Fibroblast of peridontal ligament (primary cell): ENCODE results near the gene BAHCC1.

Source experiments
- DNase-seq: peaks from one replicate; pipeline ENCODE4 v3.0.0-alpha.2; 2010; ENCODE audit errors: extremely low read depth

Gene BAHCC1

GRCh38 chr17:81367171-81367570 is 28.1 kb upstream of the BAHCC1 start:
- DNase-seq: no peak

DNA sequence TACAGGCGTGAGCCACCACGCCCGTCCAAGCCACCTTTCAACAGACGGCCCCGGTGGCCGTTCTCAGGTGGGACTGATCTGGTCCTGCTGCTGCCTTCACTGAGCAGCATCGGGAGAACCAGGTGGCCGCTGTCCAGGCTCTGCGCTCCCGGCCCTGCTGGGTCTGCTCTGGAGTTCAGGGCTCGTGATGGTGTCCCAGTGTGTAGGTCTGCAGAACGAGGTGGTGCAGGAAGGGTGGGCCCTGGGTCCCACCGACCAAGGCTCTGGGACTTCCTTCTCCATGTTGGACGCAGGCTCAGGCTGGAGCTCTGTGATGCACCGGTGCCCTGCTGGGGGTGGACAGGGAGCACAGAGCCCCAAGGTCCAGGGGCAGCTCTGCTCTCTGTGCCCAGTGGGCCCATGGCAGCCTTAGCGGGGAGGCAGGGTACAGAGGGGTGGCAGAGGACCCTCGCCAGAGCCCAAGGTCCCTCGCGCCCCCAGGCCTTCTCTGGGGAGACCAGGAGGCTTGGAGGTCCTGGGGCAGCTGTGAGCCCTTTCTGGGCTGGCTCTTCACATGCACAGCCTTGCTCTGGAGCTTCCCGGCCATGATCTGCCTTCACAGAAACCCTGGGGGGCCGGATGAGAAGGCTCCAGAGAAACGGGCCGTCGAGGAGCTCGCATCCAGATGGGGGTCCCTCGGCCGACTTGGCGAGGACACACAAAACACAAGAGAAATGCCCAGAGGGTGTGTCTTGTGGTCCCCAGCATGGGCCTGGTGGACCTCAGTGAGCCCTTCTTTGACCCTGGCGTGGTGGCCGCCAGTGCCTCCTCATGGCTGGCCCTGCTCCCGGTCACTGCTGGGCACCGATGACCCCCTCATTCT is 26.9 kb upstream of the BAHCC1 start:
- DNase-seq: no peak

DNA sequence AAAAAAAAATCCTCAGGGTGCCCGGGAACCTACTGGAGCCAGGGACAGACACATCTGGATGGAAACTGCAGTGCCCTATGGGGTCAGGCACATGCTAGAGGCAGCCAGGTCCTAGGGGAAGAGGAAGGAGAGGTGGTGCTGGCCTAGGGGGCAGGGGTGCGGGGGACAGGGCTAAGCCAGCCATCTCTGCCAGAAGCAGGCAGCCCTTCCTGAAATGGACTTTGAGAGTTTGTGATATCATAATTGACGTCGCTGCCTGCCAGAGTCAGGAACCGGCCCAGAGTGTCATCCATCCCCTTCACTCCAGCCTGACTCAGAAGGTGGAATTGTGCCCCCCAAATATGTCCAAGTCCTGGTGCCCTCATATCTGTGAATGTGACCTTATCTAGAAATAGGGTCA is 25.0 kb upstream of the BAHCC1 start:
- no peak for DNase-seq

DNA sequence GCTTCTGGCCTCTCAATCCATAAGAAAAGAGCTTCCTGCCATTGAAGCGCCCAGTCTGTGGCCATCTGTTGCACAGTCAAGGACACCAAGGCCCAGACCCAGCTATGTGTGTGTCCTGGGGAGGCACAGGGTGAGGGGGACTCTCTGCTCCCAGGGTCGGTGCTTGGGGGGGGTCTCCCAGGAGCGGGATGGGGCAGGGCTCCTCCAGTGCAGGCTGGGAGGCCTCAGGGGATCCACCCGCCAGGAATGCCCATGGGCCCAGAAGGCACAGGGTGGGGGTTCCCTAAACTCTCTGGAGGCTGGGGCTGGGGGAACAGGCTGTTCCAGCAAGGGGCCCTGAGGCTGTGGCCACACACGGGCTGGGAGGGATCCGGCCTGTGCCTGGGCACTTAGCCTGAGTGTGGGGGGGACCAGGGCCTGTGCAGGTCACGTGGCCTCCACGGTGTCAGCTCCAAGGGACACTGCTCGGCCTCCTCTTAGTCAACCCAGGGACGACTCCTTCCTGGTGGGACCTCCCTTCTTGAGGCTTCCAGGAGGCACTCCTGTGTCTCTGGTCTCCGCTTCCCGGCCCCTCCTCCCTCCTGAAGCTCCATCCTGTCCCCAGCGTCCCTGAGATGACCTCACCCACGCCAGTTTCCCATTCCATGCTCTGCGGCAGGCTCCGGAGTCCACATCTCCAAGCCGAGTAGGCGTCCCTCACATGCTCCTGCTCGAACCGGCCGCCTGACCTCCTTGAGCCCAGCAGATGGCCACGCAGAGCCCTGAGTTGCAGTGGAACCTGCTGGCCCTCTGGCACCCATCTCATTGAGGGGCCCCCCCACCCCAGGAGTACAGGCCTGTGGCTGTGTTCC is 23.1 kb upstream of the BAHCC1 start:
- peak; percentile 44 for DNase-seq

DNA sequence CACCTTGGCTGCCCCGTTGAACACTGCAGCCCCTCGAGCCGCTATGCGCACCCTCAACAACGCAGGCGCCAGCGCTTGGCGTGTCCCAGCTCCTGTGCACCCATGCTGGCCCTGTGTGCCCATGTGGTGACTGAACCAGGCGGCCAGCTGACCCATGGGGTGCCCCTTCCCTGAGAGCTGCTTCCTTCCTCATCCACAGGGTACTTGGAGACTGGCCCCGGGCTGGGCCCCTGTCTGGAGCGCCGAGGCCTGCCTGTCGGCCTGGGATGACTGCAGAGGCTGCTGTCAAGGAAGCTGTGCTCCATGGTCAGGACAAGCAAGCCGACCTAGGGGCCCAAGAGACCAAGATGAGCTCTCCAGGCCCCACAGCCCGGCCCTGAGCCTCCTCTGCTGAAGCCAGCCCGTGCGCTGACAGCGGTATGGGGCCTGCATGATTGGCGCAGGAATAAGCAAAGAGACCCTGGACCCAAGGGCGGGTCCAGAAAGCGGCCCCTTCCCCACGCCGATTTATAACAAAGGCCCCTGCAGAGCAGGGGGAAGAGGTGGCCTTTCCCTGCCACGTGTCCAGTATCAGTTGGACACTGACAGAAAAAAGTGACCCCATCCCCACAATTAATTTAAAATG is 21.6 kb upstream of the BAHCC1 start:
- no peak for DNase-seq

- DNase-seq: no peak
Measured at GRCh38 chr17:81374890-81375289, 20.4 kb upstream of the BAHCC1 start.

DNA sequence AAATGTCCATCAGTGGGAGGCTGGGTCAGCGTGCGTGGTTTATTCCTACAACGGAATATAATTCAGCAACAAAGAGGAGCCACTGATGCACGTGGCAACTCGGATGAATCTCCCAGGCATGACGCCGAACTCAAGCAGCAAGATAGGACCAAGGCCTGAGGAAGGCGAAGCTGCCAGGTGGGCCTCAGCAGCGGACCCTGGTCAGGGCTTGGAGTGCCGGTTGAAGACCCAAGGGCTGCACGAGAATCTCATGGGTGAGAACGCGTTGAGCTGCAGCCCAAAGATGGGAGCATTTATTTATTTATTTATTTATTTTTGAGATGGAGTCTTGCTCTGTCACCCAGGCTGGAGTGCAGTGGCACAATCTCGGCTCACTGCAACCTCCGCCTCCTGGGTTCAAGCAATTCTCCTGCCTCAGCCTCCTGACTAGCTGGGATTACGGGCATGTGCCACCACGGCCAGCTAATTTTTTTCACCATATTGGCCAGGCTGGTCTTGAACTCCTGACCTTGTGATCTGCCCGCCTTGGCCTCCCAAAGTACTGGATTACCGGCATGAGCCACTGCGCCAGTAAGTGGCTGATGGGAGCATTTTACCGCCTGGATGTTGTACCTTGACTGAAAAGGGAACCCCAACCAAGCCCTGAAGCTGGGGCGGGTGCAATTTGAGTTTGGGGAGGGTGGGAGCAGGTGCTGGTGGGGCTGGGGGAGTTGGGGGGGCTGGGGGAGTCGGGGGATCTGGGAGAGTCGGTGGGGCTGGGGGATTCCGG is 18.1 kb upstream of the BAHCC1 start:
- DNase-seq: no peak

DNA sequence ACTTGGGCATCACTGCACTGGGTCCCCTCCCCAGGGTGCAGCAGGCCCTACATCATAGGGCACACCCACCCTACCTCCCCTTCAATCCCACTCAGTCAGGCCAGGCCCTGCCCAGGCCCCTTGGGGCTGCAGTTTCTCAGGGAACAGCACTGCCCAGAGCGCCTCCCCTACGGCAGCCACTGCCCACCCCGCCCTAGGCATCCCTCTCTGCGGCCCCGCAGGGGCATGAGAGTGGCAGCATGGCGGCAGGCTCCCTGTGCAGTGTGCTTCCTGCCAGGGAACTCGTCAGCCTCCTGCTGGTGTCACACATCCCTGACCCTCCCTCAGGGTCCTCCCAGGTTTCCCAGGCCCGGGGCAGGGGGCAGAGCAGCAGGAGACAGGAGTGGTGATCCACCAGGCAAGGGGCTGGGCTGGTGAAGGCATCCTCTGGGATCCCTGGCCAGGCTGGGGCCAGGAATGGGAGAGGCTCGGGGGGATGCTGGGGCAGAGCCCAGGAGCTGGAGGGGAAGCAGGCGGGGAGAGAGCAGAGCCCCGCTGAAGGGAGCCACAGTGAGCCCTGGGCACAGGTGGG is 16.2 kb upstream of the BAHCC1 start:
- no peak for DNase-seq

GRCh38 chr17:81379523-81379942 is 15.7 kb upstream of the BAHCC1 start:
- DNase-seq: no peak

- no peak for DNase-seq
Measured at GRCh38 chr17:81380131-81380530, 15.1 kb upstream of the BAHCC1 start.

GRCh38 chr17:81380666-81381518 is 14.4 kb upstream of the BAHCC1 start:
- no peak for DNase-seq

DNA sequence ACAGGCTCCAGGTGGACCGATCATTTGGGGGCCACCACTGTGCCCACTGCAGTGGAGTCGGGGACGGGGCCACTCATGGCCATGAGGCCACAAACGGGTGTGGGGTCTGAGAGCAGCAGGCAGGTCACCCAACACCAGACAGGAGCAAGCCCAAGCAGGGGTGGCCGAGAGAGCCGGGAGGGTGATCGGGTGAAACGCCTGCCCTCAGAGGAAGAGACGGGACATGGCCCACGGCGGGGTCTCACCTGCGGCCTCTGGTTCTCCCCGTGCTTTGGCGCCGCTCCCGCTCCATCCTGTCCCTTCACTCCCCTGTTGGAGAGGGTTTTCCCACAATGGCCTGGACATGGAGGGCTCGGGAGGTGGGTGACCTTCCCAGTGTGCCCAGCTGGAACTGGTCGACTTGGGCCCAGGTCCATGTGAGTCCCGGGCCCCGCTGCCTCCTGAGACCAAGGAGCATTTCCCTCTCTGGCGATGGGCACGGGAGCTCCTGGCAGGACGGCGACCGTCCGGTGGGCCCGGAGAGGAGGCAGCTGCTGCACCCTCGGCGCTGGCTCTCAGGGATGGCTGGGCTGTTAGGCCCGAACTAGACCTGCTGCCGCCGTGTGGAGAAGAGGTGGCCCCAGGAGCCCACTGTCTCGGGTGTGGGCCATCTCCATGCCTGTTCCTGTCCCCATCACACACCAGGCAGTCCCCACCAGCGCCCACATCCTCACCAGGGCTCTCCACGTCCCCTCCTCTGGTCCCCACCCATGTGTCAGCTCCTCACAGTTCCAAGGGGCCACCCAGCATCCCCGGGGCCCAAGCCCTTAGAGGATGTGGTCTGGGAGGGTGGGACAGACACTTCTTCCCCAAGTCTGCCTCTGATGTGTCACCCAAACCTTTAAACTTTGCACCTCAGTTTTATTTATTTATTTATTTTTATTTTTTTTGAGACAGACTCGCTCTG is 13.4 kb upstream of the BAHCC1 start:
- DNase-seq: no peak

- DNase-seq: no peak
Measured at GRCh38 chr17:81382851-81383250, 12.4 kb upstream of the BAHCC1 start.

- no peak for DNase-seq
Measured at GRCh38 chr17:81383504-81384421, 11.5 kb upstream of the BAHCC1 start.

DNA sequence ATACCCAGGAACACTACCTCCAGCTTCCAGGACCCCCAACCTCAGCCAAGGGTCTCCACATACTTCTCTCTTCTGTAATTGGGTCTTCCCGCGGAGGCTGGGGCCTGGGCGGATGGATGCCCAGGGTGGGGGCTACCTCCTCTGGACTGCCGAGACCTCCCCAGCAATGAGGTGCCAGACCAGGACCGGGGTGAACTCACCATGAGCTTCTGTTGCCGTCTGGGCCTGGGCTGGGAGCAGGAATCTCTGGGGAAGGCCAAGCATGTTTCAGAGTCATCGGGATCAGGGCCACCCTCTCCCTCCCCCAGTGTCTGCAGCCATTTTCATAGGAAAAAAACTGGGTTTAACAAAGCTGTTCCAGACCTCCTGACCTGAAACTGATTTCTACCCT is 10.3 kb upstream of the BAHCC1 start:
- no peak for DNase-seq

DNA sequence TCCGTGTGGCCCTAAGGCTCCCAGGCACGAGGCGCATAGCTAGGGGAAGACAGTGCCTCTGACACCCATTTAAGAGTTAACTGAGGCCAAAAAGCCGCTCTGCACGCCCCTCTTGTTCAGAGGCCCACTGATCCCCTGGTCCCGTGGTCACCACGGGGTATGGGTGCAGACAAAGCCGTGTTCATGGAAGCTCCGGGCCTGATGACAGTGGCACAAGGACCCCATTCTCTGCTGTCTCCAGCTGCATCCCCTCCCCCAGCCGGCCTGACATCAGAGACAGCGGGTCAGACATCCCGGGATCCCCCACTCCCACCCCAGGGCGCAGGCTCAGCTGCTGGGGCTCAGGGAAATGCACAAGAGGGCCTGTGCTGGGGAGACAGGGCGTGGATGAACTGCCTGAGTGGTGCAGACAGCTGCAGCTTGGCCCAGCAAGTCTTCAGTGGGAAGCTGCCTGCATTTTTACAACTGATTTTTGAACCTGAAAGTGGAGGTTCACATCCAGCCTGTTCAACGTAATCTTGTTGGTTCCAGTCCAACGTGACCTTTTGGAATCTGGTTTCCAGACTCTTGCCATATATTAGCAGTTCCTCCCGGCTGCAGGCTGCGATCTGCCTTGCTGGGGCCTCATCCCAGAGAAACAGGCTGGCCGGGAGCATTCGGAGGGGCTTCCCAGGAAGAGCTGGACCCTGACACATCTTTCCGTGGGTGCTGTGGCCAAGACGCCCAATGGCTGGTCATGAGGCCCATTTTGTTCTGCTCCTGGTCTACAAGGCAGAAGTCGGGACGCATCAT is 9.7 kb upstream of the BAHCC1 start:
- no peak for DNase-seq

GRCh38 chr17:81386141-81386645 is 9.1 kb upstream of the BAHCC1 start:
- DNase-seq: no peak
